Measurements from ENCODE around the gene NCOR1. TPM values are rescaled to one million over a fixed set of nuclear protein-coding genes. Genes with fewer than 3 reads are reported as not detected.

Gene NCOR1
- polyA plus RNA-seq, 1 of the 3 experiments (the other 2 are of a cell fraction), result 42.1 TPM

DNA sequence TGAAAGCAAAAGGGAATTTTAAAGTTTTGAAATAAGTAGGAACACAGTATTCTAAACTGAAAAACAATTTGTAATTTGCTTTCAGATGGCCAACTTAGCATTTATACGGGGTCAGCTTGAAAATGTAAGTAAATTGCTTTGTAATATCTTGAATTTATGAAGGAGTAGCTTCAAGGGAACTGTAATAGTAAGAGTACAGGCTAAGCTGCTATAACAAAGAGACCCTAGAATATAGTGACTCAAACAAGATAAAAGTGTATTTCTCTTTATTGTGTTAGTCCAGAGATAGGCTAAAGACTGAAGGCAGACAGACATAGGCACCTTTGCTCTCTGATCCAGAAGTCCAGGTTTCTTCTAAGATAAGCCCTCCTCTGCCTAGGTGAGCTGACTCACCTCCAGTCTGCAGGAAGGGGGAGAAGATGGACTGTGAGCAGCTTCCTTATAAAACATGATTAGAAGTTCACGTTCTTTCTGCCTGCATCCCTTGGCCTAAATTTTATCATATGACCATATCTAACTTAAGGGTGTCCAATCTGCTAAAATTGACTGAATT lies 212.6 kb downstream of the NCOR1 start:
- H3K9me3 ChIP-seq, result no peaks in the 10 kb centered on the region; the same call in 1 of the 2 replicates
- TF ChIP-seq EP300 (IDR thresholded peaks at IDR 0.05; ENCODE audit: borderline replicate concordance in 1 of 2, low read depth in 1 of 2, low read length in 1 of 2) (no peak), IRF3 (IDR thresholded peaks at IDR 0.05; ENCODE audit: low read depth, low read length) (no peak), TCF12 (IDR thresholded peaks at IDR 0.05) (no peak), JUND (IDR thresholded peaks at IDR 0.05) (no peak), NRF1 (IDR thresholded peaks at IDR 0.05; ENCODE audit: low read depth, low read length) (no peak), MEF2A (IDR thresholded peaks at IDR 0.05; ENCODE audit: borderline replicate concordance, low read depth) (no peak), CHD2 (IDR thresholded peaks at IDR 0.05; ENCODE audit: low read length, partially characterized antibody) (no peak), NFIC (IDR thresholded peaks at IDR 0.05; ENCODE audit: borderline replicate concordance) (no peak), USF1 (IDR thresholded peaks at IDR 0.05; ENCODE audit: borderline replicate concordance, low read depth) (no peak), POLR2AphosphoS5 (IDR thresholded peaks at IDR 0.05; ENCODE audit: low read depth, low read length) (no peak), TAF1 (IDR thresholded peaks at IDR 0.05; ENCODE audit: borderline replicate concordance, low read depth, low read length) (no peak), ZBTB33 (IDR thresholded peaks at IDR 0.05; ENCODE audit: borderline replicate concordance, low read depth) (no peak), GATA2 (CRISPR knock-in tag; IDR thresholded peaks at IDR 0.05) (no peak), ELF1 (IDR thresholded peaks at IDR 0.05) (no peak), EZH2phosphoT487 (IDR thresholded peaks at IDR 0.05; ENCODE audit: borderline replicate concordance, low read depth) (no peak), USF2 (IDR thresholded peaks at IDR 0.05; ENCODE audit: borderline replicate concordance, low read depth, low read length) (no peak), GABPA (IDR thresholded peaks at IDR 0.05; ENCODE audit: low read depth) (no peak)
- H3K4me1 ChIP-seq (ENCODE audit: control insufficient read depth in 1 of 2, insufficient read depth in 2 of 2, low read depth in 1 of 2, low read length in 1 of 2), result peaks cover 0 to 6% of the 10 kb centered on the region in 2 experiments; a peak in 2 of 4 replicates
- H2AFZ ChIP-seq (ENCODE audit: low read depth), result no peak overlapping the region
- H3K9ac ChIP-seq, result no peak overlapping the region
- H3K4me2 ChIP-seq, result no peak overlapping the region
- WGBS (ENCODE audit: low lambda C conversion rate), result 80% methylated on average over 2 of the region's 2 CpGs
- ChIA-PET CTCF (interaction anchor here (1.1 to 1.3 kb wide), 3 partner anchors 10 to 58 kb away, joined by 3 to 5 read pairs (median 5); partner anchors contain the start of gene ADORA2B), POLR2A (no interaction called here)
- peaks cover 34% of the 10 kb centered on the region for H3K79me2 ChIP-seq (ENCODE audit: insufficient read depth)
- H3K4me3 ChIP-seq (ENCODE audit: low read depth in 2 of 2, low read length in 1 of 2), result no peak overlapping the region
- H3K27ac ChIP-seq (ENCODE audit: low read depth in 2 of 2, low read length in 1 of 2), result no peak overlapping the region
- no peaks in the 10 kb centered on the region for H3K9me2 ChIP-seq
- no peaks in the 10 kb centered on the region for H3K27me3 ChIP-seq (ENCODE audit: insufficient read depth)
- peaks cover 5% of the 10 kb centered on the region; the same call in 1 of the 2 replicates for H4K20me1 ChIP-seq (ENCODE audit: insufficient read depth)
- no peak for DNase-seq
- H3K36me3 ChIP-seq (replicated peaks in 1 of 2; ENCODE audit: control insufficient read depth in 1 of 2, insufficient read depth in 2 of 2, low read length in 1 of 2), result peaks cover 63% of the 10 kb centered on the region in 2 experiments
- H3F3A ChIP-seq (replicated peaks; ENCODE audit: insufficient read depth), result peaks cover 13% of the 10 kb centered on the region
